ENCODE measurements around the gene GTF2IRD1.
"Not testable (repeated sequence)": the region's sequence is repeated elsewhere in the genome, so short reads cannot be mapped to it uniquely, and the experiment has no call there.

The GTF2IRD1 gene

DNA sequence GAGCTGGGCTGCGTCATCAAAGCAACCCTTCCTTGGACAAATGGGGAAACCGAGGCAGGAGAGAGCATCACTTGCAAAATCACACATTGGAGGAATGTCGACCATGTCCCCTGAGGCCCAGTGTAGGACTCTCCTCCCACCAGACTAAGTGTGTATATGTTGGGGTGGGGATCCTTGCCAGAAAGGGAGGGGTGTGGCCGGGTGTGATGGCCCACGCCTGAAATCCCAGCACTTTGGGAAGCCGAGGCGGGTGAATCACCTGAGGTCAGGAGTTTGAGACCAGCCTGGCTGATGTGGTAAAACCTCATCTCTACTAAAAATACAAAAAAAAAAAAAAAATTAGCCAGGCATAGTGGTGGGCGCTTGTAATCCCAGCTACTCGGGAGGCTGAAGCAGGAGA, 23.3 kb upstream of the GTF2IRD1 start:
- DNase-seq (ENCODE audit: low spot score): not testable (repeated sequence)

DNA sequence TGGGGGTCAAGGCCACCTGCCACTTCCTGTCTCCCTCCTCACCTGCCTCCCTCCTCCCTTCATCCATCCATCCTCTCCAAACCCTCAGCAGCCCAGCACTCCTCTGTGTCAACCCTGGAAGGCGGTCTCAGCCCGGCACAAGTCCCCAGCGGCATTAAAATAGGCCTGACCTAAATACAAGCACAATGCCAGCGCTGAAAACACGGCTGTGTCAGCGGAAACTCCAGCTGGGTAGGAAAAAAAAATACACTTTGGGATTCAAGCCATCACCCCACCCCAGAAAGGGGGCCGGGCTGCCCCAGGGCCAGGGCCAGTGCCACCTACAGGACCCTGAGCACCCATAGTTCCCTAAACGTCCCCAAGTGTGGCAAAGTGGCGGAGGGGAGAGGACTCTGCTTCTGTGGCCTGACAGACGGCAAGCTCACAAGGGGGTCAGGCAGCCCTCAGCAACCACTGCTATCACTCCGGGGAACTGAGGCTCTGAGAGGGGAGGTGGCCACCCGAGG, 22.7 kb upstream of the GTF2IRD1 start:
- DNase-seq (ENCODE audit: low spot score): no peak

DNA sequence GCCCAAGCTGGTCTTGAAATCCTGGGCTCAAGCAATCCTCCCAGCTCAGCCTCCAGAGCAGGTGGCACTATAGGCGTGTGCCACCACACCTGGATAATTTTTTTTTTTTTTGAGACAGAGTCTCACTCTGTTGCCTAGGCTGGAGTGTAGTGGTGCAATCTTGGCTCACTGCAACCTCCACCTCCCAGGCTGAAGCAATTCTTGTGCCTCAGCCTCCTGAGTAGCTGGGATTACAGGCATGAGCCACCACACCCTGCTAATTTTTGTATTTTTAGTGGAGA, 16.5 kb upstream of the GTF2IRD1 start:
- not testable (repeated sequence) for DNase-seq (ENCODE audit: low spot score)

DNA sequence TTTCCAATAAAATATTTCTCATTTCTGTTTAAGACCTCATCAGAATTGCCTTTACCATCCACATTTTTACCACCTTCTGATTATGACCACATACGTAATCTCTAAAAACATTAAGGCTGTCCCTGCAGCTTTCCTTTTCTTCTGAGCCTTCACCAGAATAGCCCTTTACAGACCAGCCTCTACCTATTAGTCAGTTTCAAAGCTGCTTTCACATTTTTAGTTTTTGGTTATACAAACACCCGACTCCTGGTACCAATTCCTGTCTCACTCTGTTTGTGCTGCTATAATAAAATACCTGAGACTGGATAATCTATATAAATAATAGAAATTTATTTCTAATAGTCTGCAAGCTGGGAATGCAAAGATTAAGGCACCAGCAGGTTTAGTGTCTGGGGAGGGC, 15.4 kb upstream of the GTF2IRD1 start:
- no peak for DNase-seq (ENCODE audit: low spot score)

DNA sequence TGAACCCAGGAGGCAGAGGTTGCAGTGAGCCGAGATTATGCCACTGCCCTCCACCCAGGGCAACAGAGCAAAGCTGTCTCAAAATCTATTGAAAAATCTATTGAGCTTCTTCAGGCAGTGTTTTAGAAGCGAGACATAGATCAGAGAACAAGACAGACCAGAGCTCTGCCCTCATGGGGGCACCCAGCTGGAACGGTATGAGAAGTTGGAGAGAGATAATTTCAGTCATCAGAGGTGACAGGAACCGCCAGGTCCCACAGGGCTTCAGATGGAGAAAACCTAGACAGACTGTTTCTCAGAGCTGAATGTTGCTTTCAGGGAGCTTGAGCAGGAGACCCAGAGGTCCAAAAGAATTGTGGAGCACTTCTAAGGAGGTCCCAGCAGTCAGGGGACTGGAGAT, 14.2 kb upstream of the GTF2IRD1 start:
- no peak for DNase-seq (ENCODE audit: low spot score)

DNA sequence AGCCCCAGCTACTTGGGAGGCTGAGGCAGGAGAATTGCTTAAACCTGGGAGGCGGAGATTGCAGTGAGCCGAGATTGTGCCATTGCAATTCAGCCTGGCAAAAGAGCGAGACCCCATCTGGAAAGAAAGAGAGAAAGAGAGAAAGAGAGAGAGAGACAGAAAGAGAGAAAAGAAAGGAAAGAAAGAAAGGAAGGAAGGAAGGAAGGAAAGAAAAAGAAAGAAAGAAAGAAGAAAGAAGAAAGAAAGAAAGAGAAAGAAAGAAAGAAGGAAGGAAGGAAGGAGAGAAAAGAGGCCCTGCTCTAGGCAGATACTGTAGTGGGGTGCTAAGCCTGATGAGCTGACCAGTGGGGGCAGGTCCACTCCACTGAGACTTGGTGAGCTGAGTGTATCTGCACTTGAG, 13.6 kb upstream of the GTF2IRD1 start:
- not testable (repeated sequence) for DNase-seq (ENCODE audit: low spot score)

DNA sequence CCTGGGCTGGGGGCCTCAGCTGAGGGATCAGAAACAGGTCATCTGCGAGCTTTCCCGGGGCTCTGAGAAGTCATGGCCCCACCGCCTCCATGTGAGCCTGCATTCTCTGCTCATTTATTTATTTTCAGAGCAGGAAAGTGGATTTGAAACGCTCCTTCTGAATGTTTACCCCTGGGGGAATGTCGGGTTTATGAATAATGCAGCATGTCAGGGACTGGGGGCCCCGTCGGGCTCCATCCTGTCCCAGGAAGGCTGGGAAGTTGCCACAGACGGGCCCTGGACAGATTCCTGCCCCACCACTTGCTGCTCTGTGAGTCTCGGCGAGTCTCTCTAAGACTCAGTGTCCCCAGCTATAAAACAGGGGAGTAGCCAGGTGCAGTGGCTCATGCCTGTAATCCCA, 11.9 kb upstream of the GTF2IRD1 start:
- DNase-seq (ENCODE audit: low spot score): no peak

DNA sequence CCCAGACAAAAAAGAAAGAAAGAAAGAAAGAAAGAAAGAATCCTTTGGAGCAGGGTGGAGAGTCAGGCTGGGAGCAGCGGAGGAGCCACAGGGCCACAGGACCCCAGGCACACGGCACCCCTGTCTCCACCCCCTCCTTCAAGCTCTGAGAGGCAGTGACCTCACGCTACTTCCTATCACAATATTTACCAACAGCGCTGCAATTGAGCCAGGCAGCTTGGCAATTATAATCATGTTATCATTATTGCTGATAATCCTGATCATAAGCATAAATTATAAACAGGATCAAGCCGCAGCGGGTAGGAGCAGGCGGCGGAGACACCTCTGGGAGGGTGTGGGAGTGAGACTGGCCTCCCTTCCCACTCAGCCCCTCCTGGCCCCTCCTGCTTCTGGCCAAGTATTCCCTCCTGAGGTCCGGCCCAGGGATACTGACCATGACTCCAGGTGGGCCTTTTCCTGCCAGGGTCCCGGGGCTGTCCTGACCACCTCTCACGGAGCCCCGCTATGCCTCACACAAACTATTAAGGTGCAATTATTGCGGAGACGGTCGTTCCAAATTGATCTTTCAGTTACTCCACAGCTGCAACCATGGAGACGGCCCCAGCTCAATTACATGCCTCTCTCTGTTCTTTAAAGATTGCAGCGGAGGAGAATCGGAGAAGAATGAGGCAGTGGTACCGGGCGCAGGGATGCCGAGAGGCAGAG, 10.0 kb upstream of the GTF2IRD1 start:
- no peak for DNase-seq (ENCODE audit: low spot score)

DNA sequence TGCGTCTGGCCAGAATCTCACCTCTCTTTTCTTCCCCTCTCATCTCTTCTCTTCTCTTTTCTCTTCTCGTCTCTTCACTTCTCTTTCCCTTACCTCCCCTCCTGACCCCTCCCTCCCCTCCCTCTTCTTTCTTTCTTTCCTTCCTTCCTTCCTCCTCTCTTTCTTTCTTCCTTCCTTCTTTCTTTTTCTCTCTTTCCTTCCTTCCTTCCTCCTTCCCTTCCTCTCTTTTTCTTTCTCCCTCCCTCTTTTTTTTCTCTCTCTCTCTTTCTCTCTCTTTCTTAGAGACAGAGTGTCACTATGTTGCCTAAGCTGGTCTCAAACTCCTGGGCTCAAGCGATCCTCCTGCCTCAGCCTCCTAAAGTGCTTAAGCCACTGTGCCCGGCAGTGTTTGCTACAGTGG, 4.6 kb upstream of the GTF2IRD1 start:
- no peak for DNase-seq (ENCODE audit: low spot score)

DNA sequence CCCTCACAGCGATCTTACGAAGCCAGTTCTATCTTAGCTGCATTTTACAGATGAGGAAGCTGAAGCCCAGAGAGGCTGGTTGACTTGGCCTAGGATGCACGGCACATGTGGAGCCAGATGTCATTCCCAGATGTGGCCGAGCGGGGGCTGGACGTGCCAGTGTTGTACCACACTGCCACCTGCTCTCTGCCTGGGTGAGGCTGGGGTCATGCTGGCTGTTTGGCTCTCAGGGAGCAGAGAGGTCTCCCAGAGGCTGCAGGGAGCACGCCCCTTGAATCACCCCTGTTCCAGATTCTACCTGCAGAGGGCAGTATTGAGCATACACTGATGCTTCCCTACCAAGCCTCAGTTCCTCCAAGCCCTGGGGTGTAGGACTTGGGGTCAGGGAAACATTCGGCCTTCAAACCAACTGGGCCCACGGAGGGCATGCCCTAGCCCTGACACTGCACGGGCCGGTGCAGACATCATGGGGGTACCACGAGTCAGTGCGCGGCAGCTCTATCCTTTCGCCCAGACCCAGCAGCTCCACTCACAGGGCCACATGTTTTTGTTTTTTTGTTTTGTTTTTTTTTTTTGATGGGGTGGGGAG, 3.8 kb upstream of the GTF2IRD1 start:
- peak; percentile 78 for DNase-seq (ENCODE audit: low spot score)

DNA sequence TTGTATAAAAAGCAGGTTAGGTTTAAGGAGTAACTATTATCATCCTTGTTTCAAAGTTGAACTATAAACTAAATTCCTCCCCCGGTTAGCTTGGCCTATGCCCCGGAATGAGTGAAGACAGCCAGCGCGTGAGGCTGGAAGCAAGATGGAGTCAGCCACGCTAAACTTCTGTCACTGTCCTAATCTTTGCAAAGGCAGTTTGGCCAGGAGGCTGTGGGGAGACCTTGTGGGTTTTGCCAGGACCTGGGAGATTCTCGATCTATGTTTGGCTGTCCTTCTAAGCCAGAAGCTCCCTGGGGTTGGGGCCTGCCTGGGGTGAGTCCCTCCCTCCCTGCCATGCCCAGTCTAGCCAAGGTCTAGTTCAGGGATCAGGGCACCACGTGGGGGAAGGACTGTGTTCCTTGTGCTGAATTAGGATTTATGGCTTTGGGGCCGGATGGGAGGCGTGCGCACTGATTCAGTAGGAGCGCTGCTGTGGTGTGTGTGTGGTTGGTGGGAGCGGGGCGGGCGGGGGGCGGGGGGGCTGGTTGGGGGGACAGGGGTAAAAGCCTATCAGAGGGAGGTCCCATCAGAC, 871 bp upstream of the GTF2IRD1 start:
- DNase-seq (ENCODE audit: low spot score): peak; percentile 12

DNA sequence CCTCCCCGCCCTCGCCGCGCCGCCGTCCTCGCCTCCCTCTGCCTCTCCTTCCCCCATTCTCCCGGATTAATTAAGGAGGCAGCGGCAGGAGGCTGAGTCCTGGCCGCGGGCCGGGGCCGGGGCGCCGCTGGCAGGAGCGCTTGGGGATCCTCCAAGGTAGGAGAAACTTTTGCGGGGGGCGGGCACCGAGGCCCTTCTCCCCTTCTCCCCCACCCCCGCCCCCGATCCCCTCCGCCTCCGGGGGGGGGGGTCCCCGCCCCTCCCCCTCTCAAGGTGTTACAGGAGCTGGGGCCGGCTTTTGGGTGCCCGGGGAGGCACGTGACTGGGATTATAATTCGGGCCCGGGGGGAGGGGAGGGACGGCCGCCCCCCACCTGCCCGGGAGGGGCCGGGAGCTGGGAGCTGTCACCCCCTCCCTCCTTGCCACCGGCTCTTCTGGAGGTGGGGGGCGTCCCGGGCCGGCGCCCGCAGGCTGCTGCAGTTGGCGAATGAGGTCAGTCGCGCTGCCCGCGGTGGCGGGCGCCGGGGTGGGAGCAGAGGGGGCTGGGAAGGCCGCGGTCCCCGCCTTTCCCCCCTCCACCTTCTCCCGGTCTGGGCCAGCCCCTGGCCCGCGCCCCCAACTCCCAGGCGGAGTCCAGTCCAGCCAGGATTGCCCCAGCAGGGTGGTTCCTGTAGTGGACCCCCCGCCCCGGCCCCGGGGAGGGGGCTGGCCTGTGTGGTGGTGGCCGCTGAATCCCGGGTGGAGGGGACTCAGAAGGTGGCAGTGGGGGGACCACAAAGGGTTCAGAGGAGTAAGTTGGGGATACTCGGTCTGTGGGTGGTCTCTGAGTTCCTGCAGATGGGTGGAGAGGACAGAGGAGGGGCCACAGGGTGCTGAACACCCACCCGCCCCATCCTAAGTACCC, 567 bp downstream of the GTF2IRD1 start:
- DNase-seq (ENCODE audit: low spot score): no peak

DNA sequence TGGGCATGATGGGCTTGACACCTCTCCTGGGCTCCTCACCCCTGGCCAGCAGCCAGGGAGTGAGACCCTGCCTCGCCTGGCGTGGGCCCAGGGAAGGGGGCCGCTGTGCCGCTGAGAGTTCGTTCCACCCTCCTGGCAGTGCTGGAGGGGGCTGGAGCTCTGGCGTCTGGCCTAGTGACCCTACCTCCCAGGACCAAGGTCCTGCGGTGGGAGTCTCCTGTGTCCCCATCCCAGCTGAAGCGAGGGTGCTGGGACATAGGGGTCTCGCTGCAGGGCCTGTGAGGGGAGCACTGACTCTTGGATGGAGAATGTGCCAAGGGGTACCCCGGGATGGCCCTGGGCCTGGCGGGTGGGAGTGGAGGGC, 1.2 kb downstream of the GTF2IRD1 start:
- no peak for DNase-seq (ENCODE audit: low spot score)

DNA sequence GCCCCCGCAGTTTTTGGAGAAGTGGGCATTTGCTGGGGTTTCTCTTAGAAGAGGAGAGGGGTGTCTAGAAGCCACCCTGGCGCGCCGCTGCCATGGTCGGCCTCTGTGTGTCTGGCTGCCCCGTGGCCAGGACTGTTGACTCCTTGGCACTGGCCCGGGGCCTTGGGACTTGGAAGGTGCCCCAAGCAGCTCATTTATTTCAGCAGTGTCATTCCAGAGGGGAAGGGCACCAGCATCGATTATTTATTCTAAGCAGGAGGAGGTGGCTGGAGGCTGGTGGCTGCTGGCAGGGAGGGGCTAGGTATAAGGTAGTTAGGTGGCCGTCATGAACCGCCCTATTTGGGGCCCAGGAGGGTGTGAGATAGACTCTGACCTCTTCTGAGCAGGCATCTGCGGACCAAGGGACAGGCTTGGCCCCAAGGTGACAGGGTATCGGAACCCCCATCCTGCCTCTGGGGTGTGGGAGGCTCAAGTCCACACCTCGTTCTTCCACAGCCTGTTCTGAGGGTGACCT, 1.6 kb downstream of the GTF2IRD1 start:
- DNase-seq (ENCODE audit: low spot score): no peak

DNA sequence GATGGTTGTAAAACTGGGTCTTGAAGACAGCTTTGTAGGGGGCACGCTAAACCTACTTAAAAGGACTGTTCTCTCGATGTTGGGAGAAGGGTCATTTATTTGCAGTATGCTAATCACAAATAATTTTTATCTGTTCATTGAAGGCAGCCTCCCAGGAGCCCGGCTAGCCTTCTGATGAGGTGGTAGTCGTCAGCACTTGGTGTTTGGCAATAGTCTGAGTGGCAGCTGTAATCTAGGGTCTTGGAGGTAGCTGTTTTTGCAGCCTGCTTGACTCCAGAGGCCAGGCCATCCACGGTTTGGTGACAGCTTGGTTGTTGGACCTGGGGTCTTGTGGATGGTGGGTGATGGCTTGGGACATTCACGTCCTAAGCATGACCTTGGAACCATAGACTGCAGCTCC, 2.2 kb downstream of the GTF2IRD1 start:
- DNase-seq (ENCODE audit: low spot score): no peak

DNA sequence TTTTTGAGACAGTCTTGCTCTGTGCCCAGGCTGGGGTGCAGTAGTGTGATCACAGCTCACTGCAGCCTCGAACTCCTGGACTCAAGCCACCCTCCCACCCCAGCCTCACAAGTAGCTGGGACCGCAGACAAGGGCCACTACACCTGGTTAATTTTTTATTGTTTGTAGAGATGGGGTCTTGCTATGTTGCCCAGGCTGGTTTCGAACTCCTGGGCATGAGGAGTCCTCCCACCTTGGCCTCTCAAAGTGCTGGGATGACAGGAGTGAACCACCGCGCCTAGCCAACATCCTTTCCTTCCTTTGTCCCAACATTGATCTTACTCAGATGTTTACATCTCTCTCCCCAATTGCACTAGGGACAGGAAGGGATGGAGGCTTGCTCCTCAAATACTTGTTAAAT, 3.3 kb downstream of the GTF2IRD1 start:
- DNase-seq (ENCODE audit: low spot score): no peak

DNA sequence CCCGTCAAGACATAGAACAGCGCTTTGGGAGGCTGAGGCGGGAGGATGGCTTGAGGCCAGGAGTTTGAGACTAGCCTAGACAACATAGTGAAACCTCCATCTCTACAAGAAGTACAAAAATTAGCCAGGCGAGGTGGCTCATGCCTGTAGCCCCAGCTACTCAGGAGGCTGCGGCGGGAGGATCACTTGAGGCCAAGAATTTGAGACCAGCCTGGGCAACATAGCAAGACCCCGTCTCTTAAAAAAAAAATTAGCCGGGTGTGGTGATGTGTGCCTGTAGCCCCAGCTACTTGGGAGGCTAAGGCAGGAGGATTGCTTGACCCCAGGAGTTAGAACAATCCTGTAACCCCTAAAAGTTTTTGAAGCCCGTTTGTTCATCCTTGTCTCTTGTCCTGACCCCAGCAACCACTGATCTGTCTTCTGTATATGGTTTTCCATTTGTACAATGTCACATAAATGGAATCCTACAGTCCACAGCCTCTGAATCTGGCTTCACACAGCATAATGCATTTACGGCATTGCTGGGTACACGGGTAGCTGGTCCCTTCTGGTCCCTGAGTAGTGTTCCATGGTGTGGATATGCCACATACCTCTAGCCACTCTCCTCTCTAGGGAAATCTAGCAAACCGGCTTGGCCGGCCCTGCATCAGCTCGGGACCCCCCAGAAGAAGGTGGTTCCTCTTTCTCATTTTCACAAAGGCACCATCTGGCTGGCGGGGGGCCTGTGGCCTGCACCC, 8.4 kb downstream of the GTF2IRD1 start:
- DNase-seq (ENCODE audit: low spot score): no peak

DNA sequence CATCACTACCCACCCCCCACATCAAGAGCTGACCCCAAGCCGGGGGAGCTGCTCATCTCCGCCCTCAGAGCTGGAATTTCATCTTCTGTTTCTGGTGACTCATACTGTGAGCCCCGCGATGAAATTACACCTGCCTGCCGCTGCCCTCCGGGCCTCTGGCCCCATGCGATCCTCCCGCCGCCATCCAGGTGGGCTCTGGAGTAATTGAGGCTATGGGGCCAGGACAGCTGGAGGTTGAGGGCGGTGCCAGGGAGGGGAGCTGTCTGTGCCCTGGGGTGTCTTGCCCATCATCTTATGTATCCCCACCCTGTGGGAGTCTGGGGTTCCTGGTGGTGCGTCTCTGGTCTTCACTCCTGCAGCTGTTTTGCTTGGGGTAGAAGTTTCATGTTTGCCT, 9.0 kb downstream of the GTF2IRD1 start:
- DNase-seq (ENCODE audit: low spot score): no peak

DNA sequence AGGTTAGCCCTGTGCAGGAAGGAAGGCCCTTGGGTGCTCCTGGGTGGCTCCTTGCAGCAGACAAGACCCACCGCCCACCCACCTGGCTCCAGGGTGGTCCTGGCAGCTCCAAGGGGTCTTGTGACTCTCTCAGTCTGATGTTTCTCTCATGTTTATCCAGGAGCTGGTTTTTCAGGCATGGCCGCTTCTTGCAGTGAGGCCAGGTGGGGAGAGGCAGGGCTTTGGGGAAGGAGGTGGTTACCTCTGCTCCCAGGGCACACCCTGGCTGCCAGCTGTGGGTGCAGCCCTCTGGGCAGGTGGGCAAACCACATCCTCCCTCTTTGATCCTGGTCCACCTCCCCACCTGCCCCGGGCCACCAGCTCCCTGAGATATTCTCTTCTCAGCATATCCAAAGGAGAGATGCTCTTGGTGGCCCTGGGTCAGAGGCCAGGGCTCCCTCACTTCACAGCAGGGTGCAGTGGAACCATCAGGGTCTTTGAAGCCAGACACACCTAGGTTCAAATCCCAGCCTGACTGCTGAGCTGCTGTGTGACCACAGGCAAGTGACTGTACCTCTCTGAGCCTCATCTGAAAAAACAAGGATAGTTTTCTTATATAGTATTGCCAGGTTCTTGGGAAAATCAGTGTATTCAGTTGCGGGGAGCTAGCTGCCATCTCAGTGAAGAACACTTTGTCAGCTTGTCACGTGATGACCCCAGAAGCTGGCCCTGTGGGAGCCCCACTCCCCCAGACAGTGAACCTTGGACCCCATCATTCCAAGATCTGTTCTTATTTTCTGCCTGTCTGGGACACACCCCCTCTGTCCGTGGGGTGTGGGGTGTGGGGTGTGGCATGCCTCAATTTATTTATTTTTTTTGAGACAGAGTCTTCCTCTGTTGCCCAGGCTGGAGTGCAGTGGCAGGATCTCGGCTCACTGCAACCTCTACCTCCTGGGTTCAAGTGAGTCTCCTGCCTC, 11.5 kb downstream of the GTF2IRD1 start:
- no peak for DNase-seq (ENCODE audit: low spot score)

DNA sequence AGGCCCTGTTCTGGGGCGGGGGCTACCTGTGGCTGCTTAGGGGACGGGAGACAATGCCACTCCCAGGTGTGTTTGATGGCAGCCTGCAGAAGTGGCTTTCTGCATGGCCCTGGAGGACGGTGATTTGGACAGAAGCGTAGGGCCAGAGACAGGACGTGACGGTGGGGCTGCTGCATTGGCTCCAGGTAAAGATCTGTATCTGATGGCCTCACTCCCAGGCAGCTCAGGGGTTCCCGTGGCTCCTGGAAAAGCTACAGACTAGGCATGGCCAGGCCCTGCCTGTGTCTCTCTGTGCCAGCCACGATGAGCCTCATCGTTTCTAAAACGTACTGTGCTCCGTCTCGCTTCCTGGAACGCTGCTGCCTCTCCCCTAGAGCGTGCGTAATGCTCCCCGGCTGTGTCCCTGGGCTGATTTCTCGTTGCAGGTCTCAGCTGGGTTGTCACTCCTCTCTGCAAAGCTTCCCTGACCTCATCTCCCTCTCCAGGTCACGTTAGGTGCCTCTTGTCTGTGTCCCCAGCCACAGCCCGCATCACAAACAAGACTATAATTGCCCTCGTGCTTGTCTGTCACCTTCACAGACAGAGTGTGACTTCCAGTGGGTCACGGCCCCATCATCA, 12.6 kb downstream of the GTF2IRD1 start:
- no peak for DNase-seq (ENCODE audit: low spot score)
